MM.1S (cell line): ENCODE data around the gene HSBP1L1.

Experiments
- EZH2 ChIP-seq: fragments of 300-600 bp; sonication (generic); optimal IDR thresholded peaks from 2 replicates; pipeline ENCODE3; 2017; ENCODE audit warnings: low read depth, mild to moderate bottlenecking, antibody characterized with exemption, low read length, mixed read lengths
- EZH2phosphoT487 ChIP-seq: fragments of 300-600 bp; sonication (generic); IDR thresholded peaks from 2 replicates; pipeline ENCODE4 v1.6.1; 2018; ENCODE audit warnings: antibody characterized with exemption, low read length
- TF ChIP-seq, protein P1 (sequence below): fragments of 300-600 bp; sonication (generic); IDR thresholded peaks from 2 replicates; pipeline ENCODE4 v1.5.1; 2016; ENCODE audit warnings: antibody characterized with exemption, low read length, mixed read lengths

DNA sequence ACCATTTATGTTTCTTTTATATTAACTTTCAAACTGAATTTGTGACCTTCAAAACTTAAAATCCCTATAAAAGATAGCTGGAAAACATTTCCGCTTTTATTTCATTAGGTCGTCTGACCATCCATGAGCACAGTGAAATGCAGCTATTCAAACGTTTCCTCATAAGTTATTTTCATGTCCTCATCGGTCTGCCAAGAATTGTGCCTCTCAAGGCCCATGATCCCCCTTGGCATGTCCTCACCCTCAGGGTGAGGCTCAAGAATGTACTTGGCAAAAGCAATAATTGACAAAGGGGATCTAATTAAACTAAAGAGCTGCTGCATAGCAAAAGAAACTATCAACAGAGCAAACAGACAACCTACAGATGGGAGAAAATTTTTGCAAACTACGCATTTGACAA lies 25.3 kb upstream of the HSBP1L1 start:
- TF ChIP-seq EZH2phosphoT487 (no peak), EZH2 (no peak)
- TF ChIP-seq, protein P1, sequence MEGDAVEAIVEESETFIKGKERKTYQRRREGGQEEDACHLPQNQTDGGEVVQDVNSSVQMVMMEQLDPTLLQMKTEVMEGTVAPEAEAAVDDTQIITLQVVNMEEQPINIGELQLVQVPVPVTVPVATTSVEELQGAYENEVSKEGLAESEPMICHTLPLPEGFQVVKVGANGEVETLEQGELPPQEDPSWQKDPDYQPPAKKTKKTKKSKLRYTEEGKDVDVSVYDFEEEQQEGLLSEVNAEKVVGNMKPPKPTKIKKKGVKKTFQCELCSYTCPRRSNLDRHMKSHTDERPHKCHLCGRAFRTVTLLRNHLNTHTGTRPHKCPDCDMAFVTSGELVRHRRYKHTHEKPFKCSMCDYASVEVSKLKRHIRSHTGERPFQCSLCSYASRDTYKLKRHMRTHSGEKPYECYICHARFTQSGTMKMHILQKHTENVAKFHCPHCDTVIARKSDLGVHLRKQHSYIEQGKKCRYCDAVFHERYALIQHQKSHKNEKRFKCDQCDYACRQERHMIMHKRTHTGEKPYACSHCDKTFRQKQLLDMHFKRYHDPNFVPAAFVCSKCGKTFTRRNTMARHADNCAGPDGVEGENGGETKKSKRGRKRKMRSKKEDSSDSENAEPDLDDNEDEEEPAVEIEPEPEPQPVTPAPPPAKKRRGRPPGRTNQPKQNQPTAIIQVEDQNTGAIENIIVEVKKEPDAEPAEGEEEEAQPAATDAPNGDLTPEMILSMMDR = no peak
